ENCODE measurements around the gene CALD1. TPM values are rescaled to one million over a fixed set of nuclear protein-coding genes. Genes with fewer than 3 reads are reported as not detected.

CALD1 gene
- total RNA-seq, 1 donor from 2014 or later = 118 TPM

- no peak for DNase-seq (ENCODE audit: low spot score)
- no peaks in the 10 kb centered on the region for H3K27me3 ChIP-seq
- H3K4me3 Mint-ChIP-seq = no peak overlapping the region
- no peaks in the 10 kb centered on the region for H4K20me1 ChIP-seq (ENCODE audit: low read depth)
- no peak overlapping the region for H3K4me2 ChIP-seq
- H3K27me3 Mint-ChIP-seq (ENCODE audit: insufficient read depth, low read depth) = no peaks in the 10 kb centered on the region
- no peaks in the 10 kb centered on the region for H3K9me3 ChIP-seq (ENCODE audit: low read depth)
- no peaks in the 10 kb centered on the region for H3K9me3 Mint-ChIP-seq
- peaks cover 4% of the 10 kb centered on the region for H3K79me2 ChIP-seq (ENCODE audit: low read depth)
- no peak overlapping the region for H3K9ac ChIP-seq
- H3K36me3 ChIP-seq = no peaks in the 10 kb centered on the region
- TF ChIP-seq EZH2phosphoT487 (IDR thresholded peaks at IDR 0.05) = no peak
- TF ChIP-seq CTCF (IDR thresholded peaks at IDR 0.05) = no peak
- no peak for TF ChIP-seq EZH2 (IDR thresholded peaks at IDR 0.05)
- no peak overlapping the region for H3K27ac Mint-ChIP-seq
- H3K27ac ChIP-seq = no peak overlapping the region
- H3K36me3 Mint-ChIP-seq = no peaks in the 10 kb centered on the region
- no peak overlapping the region for H3K4me3 ChIP-seq
- no peaks in the 10 kb centered on the region for H3K4me1 ChIP-seq
- H3K4me1 Mint-ChIP-seq = no peaks in the 10 kb centered on the region
- no peaks in the 10 kb centered on the region for H3F3A ChIP-seq (ENCODE audit: low read depth)
- no peak overlapping the region for H2AFZ ChIP-seq (replicated peaks)
These were observed 64.8 kb downstream of the CALD1 start for GRCh38 chr7:134844200-134844599.

GRCh38 chr7:134845461-134845860 lies 66.0 kb downstream of the CALD1 start:
- no peak overlapping the region for H3K4me3 ChIP-seq
- H3K4me2 ChIP-seq = no peak overlapping the region
- H3K9ac ChIP-seq = no peak overlapping the region
- H3K4me3 Mint-ChIP-seq = no peak overlapping the region
- no peaks in the 10 kb centered on the region for H3K27me3 Mint-ChIP-seq (ENCODE audit: insufficient read depth, low read depth)
- no peaks in the 10 kb centered on the region for H3K27me3 ChIP-seq
- no peaks in the 10 kb centered on the region for H3K9me3 ChIP-seq (ENCODE audit: low read depth)
- H3K79me2 ChIP-seq (ENCODE audit: low read depth) = peaks cover 4% of the 10 kb centered on the region
- H3K9me3 Mint-ChIP-seq = no peaks in the 10 kb centered on the region
- H3K36me3 Mint-ChIP-seq = no peaks in the 10 kb centered on the region
- no peak overlapping the region for H2AFZ ChIP-seq (replicated peaks)
- H4K20me1 ChIP-seq (ENCODE audit: low read depth) = no peaks in the 10 kb centered on the region
- no peaks in the 10 kb centered on the region for H3K4me1 Mint-ChIP-seq
- no peaks in the 10 kb centered on the region for H3K4me1 ChIP-seq
- no peaks in the 10 kb centered on the region for H3F3A ChIP-seq (ENCODE audit: low read depth)
- H3K27ac ChIP-seq = no peak overlapping the region
- DNase-seq (ENCODE audit: low spot score) = no peak
- H3K36me3 ChIP-seq = no peaks in the 10 kb centered on the region
- TF ChIP-seq EZH2phosphoT487 (IDR thresholded peaks at IDR 0.05) = no peak
- TF ChIP-seq CTCF (IDR thresholded peaks at IDR 0.05) = no peak
- no peak for TF ChIP-seq EZH2 (IDR thresholded peaks at IDR 0.05)
- no peak overlapping the region for H3K27ac Mint-ChIP-seq

- H3K79me2 ChIP-seq (ENCODE audit: low read depth) = peaks cover 4% of the 10 kb centered on the region
- DNase-seq (ENCODE audit: low spot score) = no peak
- H3K9me3 Mint-ChIP-seq = no peaks in the 10 kb centered on the region
- no peak overlapping the region for H3K27ac ChIP-seq
- H3K4me1 ChIP-seq = no peaks in the 10 kb centered on the region
- no peak overlapping the region for H3K4me3 Mint-ChIP-seq
- H4K20me1 ChIP-seq (ENCODE audit: low read depth) = no peaks in the 10 kb centered on the region
- H3K4me3 ChIP-seq = no peak overlapping the region
- H3F3A ChIP-seq (ENCODE audit: low read depth) = no peaks in the 10 kb centered on the region
- no peaks in the 10 kb centered on the region for H3K27me3 ChIP-seq
- H3K4me1 Mint-ChIP-seq = no peaks in the 10 kb centered on the region
- H3K36me3 ChIP-seq = no peaks in the 10 kb centered on the region
- H3K4me2 ChIP-seq = no peak overlapping the region
- H3K9me3 ChIP-seq (ENCODE audit: low read depth) = no peaks in the 10 kb centered on the region
- TF ChIP-seq EZH2 (IDR thresholded peaks at IDR 0.05) (no peak), CTCF (IDR thresholded peaks at IDR 0.05) (no peak), EZH2phosphoT487 (IDR thresholded peaks at IDR 0.05) (no peak)
- H3K36me3 Mint-ChIP-seq = no peaks in the 10 kb centered on the region
- H3K9ac ChIP-seq = no peak overlapping the region
- no peak overlapping the region for H3K27ac Mint-ChIP-seq
- H2AFZ ChIP-seq (replicated peaks) = no peak overlapping the region
- no peaks in the 10 kb centered on the region for H3K27me3 Mint-ChIP-seq (ENCODE audit: insufficient read depth, low read depth)
These were observed 68.6 kb downstream of the CALD1 start for GRCh38 chr7:134847851-134848588.

All from neural progenitor cell (in vitro differentiated cells).